Keratinocyte (primary cell): ENCODE measurements around the gene ZNF283.

Experiments used
- CTCF ChIP-seq, 3 experiments: IDR thresholded peaks in 1 of 3; conservative IDR thresholded peaks in 1 of 3; optimal IDR thresholded peaks in 1 of 3; 2 replicates in 2 of 3; 3 replicates in 1 of 3; pipeline versions ENCODE3 to v1.5.1; 2011; ENCODE audit warnings: low read length in 3 of 3, mild to moderate bottlenecking in 3 of 3, moderate library complexity in 2 of 3, control low read depth in 1 of 3, inconsistent platforms in 1 of 3; ENCODE audit not compliant: insufficient read depth in 2 of 3; ENCODE audit errors: extremely low read depth in 1 of 3
- EZH2 ChIP-seq: IDR thresholded peaks from one replicate; pipeline ENCODE4 v1.6.1; 2012; ENCODE audit warnings: inconsistent platforms, mild to moderate bottlenecking, low read length, moderate library complexity

DNA sequence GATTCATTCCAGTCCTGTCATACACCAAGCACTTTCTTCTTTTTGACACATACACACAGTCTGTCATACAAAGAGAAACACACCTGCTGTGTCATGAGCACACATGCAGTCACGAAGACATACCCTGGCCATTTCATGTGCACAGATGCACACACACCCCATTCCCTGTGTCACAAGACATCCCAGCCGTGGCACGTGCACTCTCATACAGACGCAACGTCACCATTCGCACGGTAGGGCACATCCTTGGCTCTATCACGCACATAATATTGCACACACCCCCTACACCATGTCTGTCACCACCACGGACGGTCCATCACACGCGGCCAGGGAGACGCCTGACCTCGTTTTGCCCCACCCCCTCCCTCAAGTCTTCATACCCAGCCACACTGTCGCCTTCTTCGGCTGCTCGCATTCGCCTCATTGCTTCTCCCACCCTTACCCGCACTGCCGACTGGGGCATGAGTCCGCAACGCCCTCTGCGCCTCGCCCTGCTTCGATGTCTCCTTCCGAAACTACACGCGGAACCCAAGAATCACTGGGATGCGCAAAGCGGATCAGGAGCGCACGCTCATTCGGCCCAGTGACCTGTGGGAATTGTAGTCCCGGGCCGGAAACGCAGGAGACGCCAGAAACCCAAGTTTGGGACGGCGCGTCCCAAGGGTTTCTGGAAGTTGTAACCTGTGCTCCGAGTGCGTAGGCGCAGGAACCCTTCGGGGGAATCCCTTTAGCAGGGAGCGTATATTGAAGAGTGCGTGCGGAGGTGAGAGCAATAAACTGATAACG is 6.8 kb upstream of the ZNF283 start:
- no peak for TF ChIP-seq CTCF (optimal IDR thresholded peaks at IDR 0.05 in 1 of 3, IDR thresholded peaks at IDR 0.05 in 1 of 3, conservative IDR thresholded peaks at IDR 0.05 in 1 of 3; ENCODE audit: extremely low read depth in 1 of 3, insufficient read depth in 2 of 3, low read length in 3 of 3)
- no peak for TF ChIP-seq EZH2
